Loucy (cell line): ENCODE measurements around the gene NDUFB10.

Experiments used
- EZH2phosphoT487 ChIP-seq: fragments of 200-600 bp; IDR thresholded peaks from 2 replicates; pipeline ENCODE4 v1.6.1; 2018; ENCODE audit warnings: antibody characterized with exemption, mild to moderate bottlenecking, moderate library complexity, borderline replicate concordance
- TF ChIP-seq, protein P1 (sequence below): fragments of 200-600 bp; sonication (generic); conservative IDR thresholded peaks from 2 replicates; pipeline ENCODE4 v1.5.1; 2014; ENCODE audit warnings: mild to moderate bottlenecking, antibody characterized with exemption, low read length

- TF ChIP-seq, protein P1, sequence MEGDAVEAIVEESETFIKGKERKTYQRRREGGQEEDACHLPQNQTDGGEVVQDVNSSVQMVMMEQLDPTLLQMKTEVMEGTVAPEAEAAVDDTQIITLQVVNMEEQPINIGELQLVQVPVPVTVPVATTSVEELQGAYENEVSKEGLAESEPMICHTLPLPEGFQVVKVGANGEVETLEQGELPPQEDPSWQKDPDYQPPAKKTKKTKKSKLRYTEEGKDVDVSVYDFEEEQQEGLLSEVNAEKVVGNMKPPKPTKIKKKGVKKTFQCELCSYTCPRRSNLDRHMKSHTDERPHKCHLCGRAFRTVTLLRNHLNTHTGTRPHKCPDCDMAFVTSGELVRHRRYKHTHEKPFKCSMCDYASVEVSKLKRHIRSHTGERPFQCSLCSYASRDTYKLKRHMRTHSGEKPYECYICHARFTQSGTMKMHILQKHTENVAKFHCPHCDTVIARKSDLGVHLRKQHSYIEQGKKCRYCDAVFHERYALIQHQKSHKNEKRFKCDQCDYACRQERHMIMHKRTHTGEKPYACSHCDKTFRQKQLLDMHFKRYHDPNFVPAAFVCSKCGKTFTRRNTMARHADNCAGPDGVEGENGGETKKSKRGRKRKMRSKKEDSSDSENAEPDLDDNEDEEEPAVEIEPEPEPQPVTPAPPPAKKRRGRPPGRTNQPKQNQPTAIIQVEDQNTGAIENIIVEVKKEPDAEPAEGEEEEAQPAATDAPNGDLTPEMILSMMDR = no peak
- TF ChIP-seq EZH2phosphoT487 = no peak
Measured at GRCh38 chr16:1941162-1942046, 17.9 kb upstream of the NDUFB10 start.
